DOHH2 (cell line): Measurements from ENCODE around the gene TTC34.
"Not testable (repeated sequence)": the region's sequence is repeated elsewhere in the genome, so short reads cannot be mapped to it uniquely, and the experiment has no call there.

ENCODE experiments used
- CTCF ChIP-seq: fragments of 200-600 bp; sonication (generic); IDR thresholded peaks from one replicate; pipeline ENCODE4 v1.5.1; 2014; ENCODE audit warnings: antibody characterized with exemption, mild to moderate bottlenecking, low read depth, low read length; ENCODE audit not compliant: poor library complexity, severe bottlenecking
- EZH2phosphoT487 ChIP-seq: fragments of 200-600 bp; sonication (generic); IDR thresholded peaks from 2 replicates; pipeline ENCODE4 v1.6.1; 2017; ENCODE audit warnings: borderline replicate concordance, mild to moderate bottlenecking, antibody characterized with exemption, low read length, moderate library complexity, mixed read lengths

GRCh38 chr1:2686091-2686863 lies 115.2 kb downstream of the TTC34 start:
- not testable (repeated sequence) for TF ChIP-seq CTCF, EZH2phosphoT487
